Measurements from ENCODE around the gene PIGT. TPM values are rescaled to one million over a fixed set of nuclear protein-coding genes. Genes with fewer than 3 reads are reported as not detected.

Gene PIGT
- total and polyA plus RNA-seq, 2 of the 13 experiments (the other 11 are each of a cell fraction or from before 2014, with no cell fraction given) = 65.9 to 74.1 TPM

DNA sequence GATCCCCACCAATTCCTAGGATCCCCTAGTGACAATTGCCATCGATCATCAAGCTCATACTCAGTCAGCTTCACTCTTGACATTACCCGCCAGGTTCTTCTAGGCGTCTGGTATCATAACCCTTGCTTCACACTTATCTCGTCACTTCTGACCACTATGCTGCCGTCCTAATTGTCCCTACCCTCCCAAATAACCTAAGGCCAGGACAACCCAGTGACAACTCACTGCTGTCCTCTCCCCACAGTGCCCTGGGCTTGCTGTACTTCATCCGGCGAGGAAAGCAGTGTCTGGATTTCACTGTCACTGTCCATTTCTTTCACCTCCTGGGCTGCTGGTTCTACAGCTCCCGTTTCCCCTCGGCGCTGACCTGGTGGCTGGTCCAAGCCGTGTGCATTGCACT lies 49.3 kb upstream of the PIGT start:
- no peak for TF ChIP-seq ISL2 (CRISPR knock-in tag; IDR thresholded peaks at IDR 0.05)
- TF ChIP-seq MXD4 (CRISPR knock-in tag; IDR thresholded peaks at IDR 0.05) = no peak
- no peak for TF ChIP-seq REXO4 (CRISPR knock-in tag; IDR thresholded peaks at IDR 0.05; ENCODE audit: borderline replicate concordance)
- no peak for TF ChIP-seq ZBTB42 (CRISPR knock-in tag; IDR thresholded peaks at IDR 0.05)
- TF ChIP-seq, protein P1, sequence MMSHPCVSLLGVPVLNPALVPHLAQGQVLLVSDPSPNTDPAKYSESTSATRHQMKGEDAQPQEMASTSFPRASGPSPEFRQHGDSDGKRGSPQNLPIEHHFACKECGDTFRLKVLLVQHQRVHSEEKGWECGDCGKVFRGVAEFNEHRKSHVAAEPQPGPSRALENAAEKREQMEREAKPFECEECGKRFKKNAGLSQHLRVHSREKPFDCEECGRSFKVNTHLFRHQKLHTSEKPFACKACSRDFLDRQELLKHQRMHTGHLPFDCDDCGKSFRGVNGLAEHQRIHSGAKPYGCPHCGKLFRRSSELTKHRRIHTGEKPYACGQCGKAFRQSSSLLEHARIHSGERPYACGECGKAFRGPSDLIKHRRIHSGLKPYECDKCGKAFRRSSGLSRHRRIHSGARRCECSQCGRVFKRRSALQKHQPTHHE (CRISPR knock-in tag; IDR thresholded peaks at IDR 0.05; ENCODE audit: borderline replicate concordance) = no peak
- TF ChIP-seq MAFF (IDR thresholded peaks at IDR 0.05; ENCODE audit: low read depth, low read length) = no peak
- TF ChIP-seq, protein P2, sequence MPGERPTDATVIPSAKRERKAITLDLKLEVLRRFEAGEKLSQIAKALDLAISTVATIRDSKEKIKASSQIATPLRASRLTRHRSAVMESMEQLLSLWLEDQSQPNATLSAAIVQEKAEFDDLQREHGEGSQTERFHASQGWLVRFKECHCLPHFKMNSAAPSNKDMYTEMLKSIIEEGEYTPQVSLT (CRISPR knock-in tag; IDR thresholded peaks at IDR 0.05; ENCODE audit: borderline replicate concordance, low read depth) = no peak
- TF ChIP-seq MIER2 (CRISPR knock-in tag; IDR thresholded peaks at IDR 0.05) = no peak
- no peaks in the 10 kb centered on the region; a peak in 1 of 5 replicates for H3K27me3 ChIP-seq (ENCODE audit: control insufficient read depth in 1 of 2, insufficient read depth in 2 of 2, low read length in 2 of 2)
- H3K9ac ChIP-seq (ENCODE audit: insufficient read depth, low read depth, low read length) = no peak overlapping the region
- 92% methylated on average over 11 of the region's 11 CpGs for WGBS (ENCODE audit: low lambda C conversion rate)
- no peaks in the 10 kb centered on the region for H3K9me3 ChIP-seq (ENCODE audit: low read length)
- peaks cover 13% of the 10 kb centered on the region for H3K79me2 ChIP-seq (ENCODE audit: insufficient read depth, low read length)
- H4K20me1 ChIP-seq (ENCODE audit: insufficient read depth, low read length) = peaks cover 5% of the 10 kb centered on the region; the same call in 1 of the 2 replicates
- POLR2A ChIA-PET = interaction anchor here (2.0 to 29.5 kb wide), 2 partner anchors 23 to 44 kb away, joined by 5 to 1422 read pairs; partner anchors contain the start of gene SDC4
- DNase-seq (ENCODE audit: low spot score) = no peak
- intact Hi-C loops (cut with micrococcal nuclease; ENCODE audit: unreplicated experiment) = no loop called here
- no peak overlapping the region for H3K27ac ChIP-seq (ENCODE audit: extremely low read length, insufficient read depth, low read length)
- CTCF ChIA-PET (ENCODE audit: low intra/inter-chr PET ratio, low total read pairs) = no interaction called here
- peaks cover 39% of the 10 kb centered on the region for H3K4me1 ChIP-seq (ENCODE audit: insufficient read depth, low read length)
- H3K36me3 ChIP-seq (replicated peaks in 1 of 2; ENCODE audit: control insufficient read depth in 1 of 2, insufficient read depth in 2 of 2, low read length in 2 of 2) = peaks cover 20 to 32% of the 10 kb centered on the region in 2 experiments
- no peak overlapping the region for H3K4me3 ChIP-seq (replicated peaks in 1 of 3; ENCODE audit: insufficient read depth in 1 of 3, low read depth in 2 of 3, low read length in 3 of 3)
- H3K4me2 ChIP-seq (ENCODE audit: low read depth, low read length) = no peak overlapping the region
- no peak for FAIRE-seq
- ATAC-seq = no peak
- no TSS peak for BruUV-seq (replicated peaks)
- in situ Hi-C loops (cut with HindIII; ENCODE audit: extremely low pct_ligation_motif_present, low pct_unique_long_range_greater_than_20kb) = no loop called here
- H2AFZ ChIP-seq (ENCODE audit: low read length) = no peak overlapping the region

Data from HepG2 (cell line).